Activated CD8-positive, alpha-beta T cell treated with anti-CD3 and anti-CD28 coated beads for 36 hours (primary cell): ENCODE results near the gene APPL1. TPM values are rescaled to one million over a fixed set of nuclear protein-coding genes. Genes with fewer than 3 reads are reported as not detected.

Experiments
- ATAC-seq: fragments of 200-7000 bp; cut with Tn5 transposase; one replicate; pipeline ENCODE4 v1.10.0; 2021; ENCODE audit warnings: mild to moderate bottlenecking, moderate library complexity
- CTCF ChIA-PET: fragments of 350-600 bp; sonication (Branson Sonifier 250); formaldehyde crosslinking; loops from one replicate; lab custom pipeline; 2021; ENCODE audit warnings: antibody characterized with exemption; lab: Charles Lee
- POLR2A ChIA-PET: fragments of 350-600 bp; sonication (Branson Sonifier 250); formaldehyde crosslinking; loops from one replicate; lab custom pipeline; 2021; ENCODE audit warnings: antibody characterized with exemption; lab: Charles Lee
- DNase-seq: peaks from one replicate; pipeline ENCODE4 v3.0.0-alpha.2; 2020
- H3K27ac Mint-ChIP-seq: one replicate; pipeline ENCODE4 v1.8.0; 2021; ENCODE audit warnings: mild to moderate bottlenecking, mixed read lengths
- H3K27me3 Mint-ChIP-seq: one replicate; pipeline ENCODE4 v1.8.0; 2021; ENCODE audit warnings: mixed read lengths
- H3K36me3 Mint-ChIP-seq: one replicate; pipeline ENCODE4 v1.8.0; 2021; ENCODE audit warnings: low read depth, mixed read lengths
- H3K4me1 Mint-ChIP-seq: one replicate; pipeline ENCODE4 v1.8.0; 2021; ENCODE audit warnings: low read depth, mixed read lengths
- H3K4me3 Mint-ChIP-seq: one replicate; pipeline ENCODE4 v1.8.0; 2021; ENCODE audit warnings: mild to moderate bottlenecking, moderate library complexity, mixed read lengths
- H3K9me3 Mint-ChIP-seq: one replicate; pipeline ENCODE4 v1.8.0; 2021; ENCODE audit warnings: mixed read lengths
- intact Hi-C: fragments of 100-400 bp; cut with micrococcal nuclease; formaldehyde crosslinking; loops from one replicate; pipeline ENCODE4 v1.10.0; 2022
- total RNA-seq, 2 experiments: library from RNA; stranded (reverse); gene quantifications; one replicate each; pipeline ENCODE4 v1.2.3, GENCODE V29; 2021
- TF ChIP-seq, protein P1 (sequence below): fragments of 200-600 bp; IDR thresholded peaks from one replicate; pipeline ENCODE4 v1.8.0; 2022; ENCODE audit warnings: antibody characterized with exemption, mild to moderate bottlenecking

APPL1 gene
- total RNA-seq, 2 experiments from 2014 or later = 35.1 to 42.3 TPM

DNA sequence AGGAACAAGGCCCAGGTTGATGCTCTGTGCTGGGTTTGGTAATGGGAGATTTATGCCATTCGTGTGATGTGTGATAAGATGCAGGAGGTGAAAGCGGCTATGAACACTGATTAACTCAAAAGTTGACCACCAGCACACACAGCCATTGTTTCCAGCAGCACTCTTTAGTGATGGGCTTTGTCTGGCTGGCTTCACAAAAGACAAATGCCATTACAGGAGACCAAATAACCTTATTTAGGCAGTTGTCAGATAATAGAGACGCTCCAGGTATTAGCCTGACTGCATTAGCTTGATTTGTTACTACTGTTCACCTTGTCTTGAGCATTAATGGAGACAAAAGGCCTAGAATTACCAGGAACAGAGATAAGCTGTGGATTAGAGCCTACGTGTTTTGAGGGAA lies 32.9 kb upstream of the APPL1 start:
- no peak overlapping the region for H3K27ac Mint-ChIP-seq
- TF ChIP-seq, protein P1, sequence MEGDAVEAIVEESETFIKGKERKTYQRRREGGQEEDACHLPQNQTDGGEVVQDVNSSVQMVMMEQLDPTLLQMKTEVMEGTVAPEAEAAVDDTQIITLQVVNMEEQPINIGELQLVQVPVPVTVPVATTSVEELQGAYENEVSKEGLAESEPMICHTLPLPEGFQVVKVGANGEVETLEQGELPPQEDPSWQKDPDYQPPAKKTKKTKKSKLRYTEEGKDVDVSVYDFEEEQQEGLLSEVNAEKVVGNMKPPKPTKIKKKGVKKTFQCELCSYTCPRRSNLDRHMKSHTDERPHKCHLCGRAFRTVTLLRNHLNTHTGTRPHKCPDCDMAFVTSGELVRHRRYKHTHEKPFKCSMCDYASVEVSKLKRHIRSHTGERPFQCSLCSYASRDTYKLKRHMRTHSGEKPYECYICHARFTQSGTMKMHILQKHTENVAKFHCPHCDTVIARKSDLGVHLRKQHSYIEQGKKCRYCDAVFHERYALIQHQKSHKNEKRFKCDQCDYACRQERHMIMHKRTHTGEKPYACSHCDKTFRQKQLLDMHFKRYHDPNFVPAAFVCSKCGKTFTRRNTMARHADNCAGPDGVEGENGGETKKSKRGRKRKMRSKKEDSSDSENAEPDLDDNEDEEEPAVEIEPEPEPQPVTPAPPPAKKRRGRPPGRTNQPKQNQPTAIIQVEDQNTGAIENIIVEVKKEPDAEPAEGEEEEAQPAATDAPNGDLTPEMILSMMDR = no peak
- H3K36me3 Mint-ChIP-seq = no peaks in the 10 kb centered on the region
- H3K4me3 Mint-ChIP-seq = no peak overlapping the region
- CTCF ChIA-PET = interaction anchor here (1.6 kb wide), 1 partner anchor 94 kb away, joined by 3 read pairs; no protein-coding TSS in a partner anchor
- DNase-seq (no peak), ATAC-seq (no peak)
- POLR2A ChIA-PET = no interaction called here
- H3K4me1 Mint-ChIP-seq = no peaks in the 10 kb centered on the region
- intact Hi-C loops = no loop called here
- no peaks in the 10 kb centered on the region for H3K9me3 Mint-ChIP-seq
- H3K27me3 Mint-ChIP-seq = peaks cover 13% of the 10 kb centered on the region

DNA sequence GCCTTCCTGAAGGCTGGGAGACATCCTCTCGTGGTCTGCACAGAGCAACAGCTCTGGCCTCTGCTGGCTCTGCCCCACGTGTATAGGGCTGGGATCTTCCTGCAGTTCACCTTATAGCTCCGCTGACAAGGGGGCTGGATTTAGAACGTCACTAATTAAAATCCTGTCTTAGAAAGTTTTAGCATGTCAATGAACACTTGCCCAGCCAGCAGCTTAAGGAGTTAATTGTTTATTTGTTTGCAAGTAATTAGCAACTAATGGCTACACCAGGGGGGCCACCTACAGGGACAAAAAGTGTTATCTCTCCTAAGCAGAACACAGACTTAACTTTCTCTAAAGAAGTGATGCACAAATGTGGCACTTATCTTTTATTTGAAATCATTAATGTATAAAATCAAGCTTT lies 27.6 kb upstream of the APPL1 start, which contains the start of gene HESX1:
Gene HESX1, minus strand, starts transcription at position 84 of the 403 bp plus-strand sequence. Its CDS starts 60 bp downstream, at position 24.
- H3K4me1 Mint-ChIP-seq = no peaks in the 10 kb centered on the region
- ATAC-seq (no peak), DNase-seq (no peak)
- intact Hi-C loops = no loop called here
- H3K9me3 Mint-ChIP-seq = no peaks in the 10 kb centered on the region
- H3K27me3 Mint-ChIP-seq = peaks cover 5% of the 10 kb centered on the region
- H3K27ac Mint-ChIP-seq = no peak within 1 kb of the TSS
- ChIA-PET POLR2A (no interaction called here), CTCF (interaction anchor here (1.0 kb wide), 2 partner anchors 33 to 40 kb away, joined by 3 to 4 read pairs; no protein-coding TSS in a partner anchor)
- no peaks in the 10 kb centered on the region for H3K36me3 Mint-ChIP-seq
- TF ChIP-seq, protein P1 = no peak
- H3K4me3 Mint-ChIP-seq = no peak within 1 kb of the TSS

DNA sequence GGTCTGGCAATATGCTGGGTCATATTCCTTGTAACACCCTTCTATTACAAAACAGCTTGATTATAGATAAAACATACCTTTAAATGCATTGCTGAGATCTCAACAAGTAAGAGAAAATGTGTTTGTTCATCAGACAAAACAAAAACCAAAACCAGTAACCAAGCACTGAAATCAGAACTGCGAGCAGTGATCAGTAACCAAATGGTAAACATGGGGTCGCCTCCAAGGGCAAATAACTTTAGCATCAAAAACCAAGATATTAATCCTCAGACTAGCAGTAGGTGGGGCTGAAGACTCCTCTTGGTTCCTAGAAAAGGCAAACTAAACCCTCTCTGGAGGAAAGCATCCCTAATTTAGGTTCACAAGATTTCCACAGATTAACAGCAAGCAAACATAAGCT lies 21.1 kb upstream of the APPL1 start:
- intact Hi-C loops = no loop called here
- no peak overlapping the region for H3K27ac Mint-ChIP-seq
- H3K9me3 Mint-ChIP-seq = no peaks in the 10 kb centered on the region
- ATAC-seq = no peak
- H3K4me1 Mint-ChIP-seq = no peaks in the 10 kb centered on the region
- ChIA-PET POLR2A (no interaction called here), CTCF (no interaction called here)
- no peaks in the 10 kb centered on the region for H3K36me3 Mint-ChIP-seq
- no peak overlapping the region for H3K4me3 Mint-ChIP-seq
- TF ChIP-seq, protein P1 = no peak
- no peak for DNase-seq
- no peaks in the 10 kb centered on the region for H3K27me3 Mint-ChIP-seq

DNA sequence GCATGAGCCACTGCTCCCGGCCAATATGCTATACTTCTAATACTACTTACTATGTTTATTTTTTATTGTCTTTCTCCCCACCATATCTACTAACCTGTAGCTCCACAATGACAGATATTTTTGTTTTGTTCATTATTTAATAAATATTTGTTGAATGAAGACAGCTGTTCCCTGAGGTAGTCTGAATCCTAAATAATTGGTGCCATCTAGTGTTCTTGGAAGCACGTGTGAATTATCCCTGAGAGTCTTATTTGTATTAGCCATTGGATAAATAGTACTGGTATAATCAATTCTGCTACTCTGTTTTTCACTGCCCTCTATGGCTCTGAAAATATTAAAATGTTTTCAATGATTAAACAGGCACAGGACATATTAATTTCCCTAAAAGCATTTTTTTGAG lies 5.6 kb upstream of the APPL1 start:
- POLR2A ChIA-PET = no interaction called here
- no peak for ATAC-seq
- no peaks in the 10 kb centered on the region for H3K36me3 Mint-ChIP-seq
- intact Hi-C loops = no loop called here
- no peaks in the 10 kb centered on the region for H3K9me3 Mint-ChIP-seq
- CTCF ChIA-PET = no interaction called here
- TF ChIP-seq, protein P1 = no peak
- H3K27ac Mint-ChIP-seq = no peak overlapping the region
- no peak overlapping the region for H3K4me3 Mint-ChIP-seq
- no peak for DNase-seq
- H3K4me1 Mint-ChIP-seq = peaks cover 3% of the 10 kb centered on the region
- H3K27me3 Mint-ChIP-seq = no peaks in the 10 kb centered on the region

DNA sequence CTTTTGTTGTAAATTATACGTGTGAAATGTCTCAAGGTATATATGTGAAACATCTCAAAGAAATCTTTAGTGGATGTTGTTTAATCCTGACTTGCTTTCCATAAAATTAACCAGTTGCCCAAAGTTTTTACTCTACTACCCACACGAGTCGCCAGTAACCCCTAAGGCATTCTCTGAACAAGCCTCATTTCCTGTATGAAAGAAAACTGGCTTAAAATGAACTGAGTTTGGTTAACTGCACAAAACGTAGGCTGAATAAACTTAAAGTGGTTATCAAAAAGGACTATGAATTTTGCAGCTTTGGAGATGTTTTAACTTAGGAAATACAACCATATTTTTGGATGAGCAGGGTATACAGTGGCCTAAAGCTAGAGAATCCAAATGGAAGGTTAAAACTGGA lies 2.7 kb upstream of the APPL1 start:
- ATAC-seq (no peak), DNase-seq (no peak)
- H3K36me3 Mint-ChIP-seq = no peaks in the 10 kb centered on the region
- peaks cover 21% of the 10 kb centered on the region for H3K4me1 Mint-ChIP-seq
- TF ChIP-seq, protein P1 = no peak
- no peaks in the 10 kb centered on the region for H3K9me3 Mint-ChIP-seq
- no peak overlapping the region for H3K4me3 Mint-ChIP-seq
- no peaks in the 10 kb centered on the region for H3K27me3 Mint-ChIP-seq
- POLR2A ChIA-PET = no interaction called here
- intact Hi-C loops = no loop called here
- no peak overlapping the region for H3K27ac Mint-ChIP-seq
- CTCF ChIA-PET = interaction anchor here (1.1 kb wide), 1 partner anchor 55 kb away, joined by 3 read pairs; no protein-coding TSS in a partner anchor
